HPDE6-E6E7 (cell line): Measurements from ENCODE around the gene OR1B1.
"Not testable (repeated sequence)": the region's sequence is repeated elsewhere in the genome, so short reads cannot be mapped to it uniquely, and the experiment has no call there.

ENCODE experiments used
- DNase-seq: peaks from one replicate; pipeline ENCODE4 v3.0.0; 2011; ENCODE audit warnings: missing footprints; ENCODE audit errors: extremely low spot score

Gene OR1B1

GRCh38 chr9:122657527-122657926, at the start of gene OR1B1:
Gene OR1B1, minus strand, starts transcription at chr9:122657627.
- no peak for DNase-seq

- DNase-seq: no peak
Measured at GRCh38 chr9:122695696-122696095, 38.3 kb upstream of the OR1B1 start.

- no peak for DNase-seq
Measured at GRCh38 chr9:122684851-122685250, 27.4 kb upstream of the OR1B1 start.

- DNase-seq: no peak
Measured at GRCh38 chr9:122672481-122672880, 15.1 kb upstream of the OR1B1 start.

- no peak for DNase-seq
Measured at GRCh38 chr9:122661416-122661815, 4.0 kb upstream of the OR1B1 start, which contains the start of gene OR1L1. Gene OR1L1, plus strand, starts transcription at chr9:122661716. Its CDS starts 0 bp downstream, at chr9:122661716.

- DNase-seq: no peak
Measured at GRCh38 chr9:122656378-122656777, 1.0 kb downstream of the OR1B1 start.

- no peak for DNase-seq
Measured at GRCh38 chr9:122642226-122642625, 15.2 kb downstream of the OR1B1 start.

GRCh38 chr9:122619996-122620395, 37.4 kb downstream of the OR1B1 start:
- DNase-seq: no peak

- no peak for DNase-seq
Measured at GRCh38 chr9:122614362-122614761, 43.1 kb downstream of the OR1B1 start, which contains the start of gene OR1Q1. Gene OR1Q1, plus strand, starts transcription at chr9:122614738. Its CDS starts 0 bp downstream, at chr9:122614738.

GRCh38 chr9:122609804-122610203, 47.6 kb downstream of the OR1B1 start:
- no peak for DNase-seq

- no peak for DNase-seq
Measured at GRCh38 chr9:122606587-122606986, 50.8 kb downstream of the OR1B1 start.

- no peak for DNase-seq
Measured at GRCh38 chr9:122605691-122606090, 51.7 kb downstream of the OR1B1 start.

- not testable (repeated sequence) for DNase-seq
Measured at GRCh38 chr9:122583284-122583683, 74.1 kb downstream of the OR1B1 start, which contains the start of gene OR1L8. Gene OR1L8, minus strand, starts transcription at chr9:122583384. Its CDS starts 14,907 bp downstream, at chr9:122568477.

GRCh38 chr9:122580360-122580759, 77.1 kb downstream of the OR1B1 start:
- DNase-seq: no peak

- no peak for DNase-seq
Measured at GRCh38 chr9:122579874-122580273, 77.6 kb downstream of the OR1B1 start.
